SK-N-SH (cell line): ENCODE results near the gene IL11RA.

ENCODE experiments used
- CTCF ChIP-seq: fragments of 200-600 bp; sonication (generic); IDR thresholded peaks from 2 replicates; pipeline ENCODE4 v1.6.1; 2017; ENCODE audit warnings: antibody characterized with exemption, mild to moderate bottlenecking, moderate library complexity
- ELF1 ChIP-seq: IDR thresholded peaks from 2 replicates; pipeline ENCODE4 v1.4.0; 2012
- EP300 ChIP-seq, 2 experiments: IDR thresholded peaks; 2 replicates each; pipeline versions ENCODE4 v1.4.0 to v1.6.1; 2012; ENCODE audit warnings: borderline replicate concordance in 1 of 2, low read depth in 1 of 2, low read length in 1 of 2
- FOXJ3 ChIP-seq: sonication (generic); formaldehyde crosslinking; IDR thresholded peaks from 2 replicates; pipeline ENCODE4 v1.5.1; 2020; ENCODE audit warnings: mild to moderate bottlenecking, missing genetic modification reagents
- JUND ChIP-seq: IDR thresholded peaks from 2 replicates; pipeline ENCODE4 v1.4.0; 2012
- POLR2AphosphoS5 ChIP-seq: IDR thresholded peaks from 2 replicates; pipeline ENCODE4 v1.6.1; 2012; ENCODE audit warnings: low read depth, low read length
- RCOR1 ChIP-seq: fragments of 150-350 bp; IDR thresholded peaks from 2 replicates; pipeline ENCODE4 v1.6.1; 2017; ENCODE audit warnings: antibody characterized with exemption, low read length
- REST ChIP-seq: IDR thresholded peaks from 2 replicates; pipeline ENCODE4 v1.6.1; 2012; ENCODE audit warnings: mild to moderate bottlenecking, low read depth, low read length, moderate library complexity
- RFX5 ChIP-seq: IDR thresholded peaks from 2 replicates; pipeline ENCODE4 v1.6.1; 2012; ENCODE audit warnings: mild to moderate bottlenecking, improper control_type of control experiment, low read length
- RXRA ChIP-seq: IDR thresholded peaks from 2 replicates; pipeline ENCODE4 v1.4.0; 2012; ENCODE audit warnings: low read depth, mild to moderate bottlenecking, borderline replicate concordance
- USF1 ChIP-seq: IDR thresholded peaks from 2 replicates; pipeline ENCODE4 v1.4.0; 2012; ENCODE audit warnings: low read depth, borderline replicate concordance
- USF2 ChIP-seq: fragments of 150-350 bp; IDR thresholded peaks from 2 replicates; pipeline ENCODE4 v1.6.1; 2017; ENCODE audit warnings: antibody characterized with exemption, low read length, low read depth, borderline replicate concordance
- YY1 ChIP-seq: IDR thresholded peaks from 2 replicates; pipeline ENCODE4 v1.4.0; 2012; ENCODE audit warnings: low read depth, mild to moderate bottlenecking

GRCh38 chr9:34684816-34685215 lies 32.8 kb downstream of the IL11RA start:
- TF ChIP-seq CTCF (no peak), YY1 (no peak), RXRA (no peak), FOXJ3 (no peak), USF1 (no peak), EP300 (IDR thresholded peaks at IDR 0.05; ENCODE audit: borderline replicate concordance in 1 of 2, low read depth in 1 of 2, low read length in 1 of 2) (no peak), ELF1 (no peak), REST (no peak), RFX5 (no peak), JUND (no peak), USF2 (no peak), POLR2AphosphoS5 (no peak), RCOR1 (no peak)
